ENCODE measurements around the gene CCL13. TPM values are rescaled to one million over a fixed set of nuclear protein-coding genes. Genes with fewer than 3 reads are reported as not detected.

CCL13 gene
- total RNA-seq, 1 donor from 2014 or later: not detected

GRCh38 chr17:34399725-34400124, 43.4 kb downstream of the CCL13 start:
- no peaks in the 10 kb centered on the region for H3K36me3 ChIP-seq
- no peaks in the 10 kb centered on the region for H3K9me3 ChIP-seq
- H3K4me3 ChIP-seq: no peak overlapping the region
- no peak for DNase-seq (ENCODE audit: low spot score in 2 of 2)
- no peaks in the 10 kb centered on the region for H3K27me3 ChIP-seq
- H3K4me1 ChIP-seq: no peaks in the 10 kb centered on the region
- no peak overlapping the region for H3K27ac ChIP-seq
- intact Hi-C loops (cut with DNase I): no loop called here
- TF ChIP-seq, protein P1, sequence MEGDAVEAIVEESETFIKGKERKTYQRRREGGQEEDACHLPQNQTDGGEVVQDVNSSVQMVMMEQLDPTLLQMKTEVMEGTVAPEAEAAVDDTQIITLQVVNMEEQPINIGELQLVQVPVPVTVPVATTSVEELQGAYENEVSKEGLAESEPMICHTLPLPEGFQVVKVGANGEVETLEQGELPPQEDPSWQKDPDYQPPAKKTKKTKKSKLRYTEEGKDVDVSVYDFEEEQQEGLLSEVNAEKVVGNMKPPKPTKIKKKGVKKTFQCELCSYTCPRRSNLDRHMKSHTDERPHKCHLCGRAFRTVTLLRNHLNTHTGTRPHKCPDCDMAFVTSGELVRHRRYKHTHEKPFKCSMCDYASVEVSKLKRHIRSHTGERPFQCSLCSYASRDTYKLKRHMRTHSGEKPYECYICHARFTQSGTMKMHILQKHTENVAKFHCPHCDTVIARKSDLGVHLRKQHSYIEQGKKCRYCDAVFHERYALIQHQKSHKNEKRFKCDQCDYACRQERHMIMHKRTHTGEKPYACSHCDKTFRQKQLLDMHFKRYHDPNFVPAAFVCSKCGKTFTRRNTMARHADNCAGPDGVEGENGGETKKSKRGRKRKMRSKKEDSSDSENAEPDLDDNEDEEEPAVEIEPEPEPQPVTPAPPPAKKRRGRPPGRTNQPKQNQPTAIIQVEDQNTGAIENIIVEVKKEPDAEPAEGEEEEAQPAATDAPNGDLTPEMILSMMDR (IDR thresholded peaks at IDR 0.05): no peak

GRCh38 chr17:34400301-34400931, 44.1 kb downstream of the CCL13 start:
- Histone ChIP-seq H3K4me1 (no peaks in the 10 kb centered on the region), H3K27ac (no peak overlapping the region), H3K4me3 (no peak overlapping the region), H3K36me3 (no peaks in the 10 kb centered on the region), H3K9me3 (no peaks in the 10 kb centered on the region), H3K27me3 (no peaks in the 10 kb centered on the region)
- intact Hi-C loops (cut with DNase I): no loop called here
- DNase-seq (ENCODE audit: low spot score in 2 of 2): no peak
- TF ChIP-seq, protein P1 (IDR thresholded peaks at IDR 0.05): no peak

GRCh38 chr17:34401165-34401564, 44.9 kb downstream of the CCL13 start:
- no peaks in the 10 kb centered on the region for H3K27me3 ChIP-seq
- TF ChIP-seq, protein P1 (IDR thresholded peaks at IDR 0.05): no peak
- intact Hi-C loops (cut with DNase I): no loop called here
- no peaks in the 10 kb centered on the region for H3K36me3 ChIP-seq
- DNase-seq (ENCODE audit: low spot score in 2 of 2): no peak
- no peaks in the 10 kb centered on the region for H3K4me1 ChIP-seq
- no peak overlapping the region for H3K27ac ChIP-seq
- H3K9me3 ChIP-seq: no peaks in the 10 kb centered on the region
- H3K4me3 ChIP-seq: no peak overlapping the region

DNA sequence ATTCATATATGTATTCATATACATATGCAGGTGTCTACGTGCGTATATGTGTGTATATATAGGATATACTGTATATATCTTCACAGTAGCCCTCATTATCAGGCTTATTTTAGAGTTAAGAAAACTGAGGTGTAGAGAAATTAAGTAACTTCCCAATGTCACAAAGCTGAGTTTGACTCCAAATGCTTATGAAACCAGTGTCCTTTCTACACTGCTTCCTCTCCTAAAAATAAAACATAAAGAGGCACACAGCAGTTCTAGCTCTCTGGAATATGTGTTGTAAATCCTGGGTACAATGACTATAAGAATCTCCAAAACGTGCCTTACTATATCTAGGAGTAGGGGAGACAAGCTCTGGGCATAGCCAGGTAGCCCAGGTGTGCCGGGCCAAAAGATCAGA, 46.7 kb downstream of the CCL13 start:
- intact Hi-C loops (cut with DNase I): no loop called here
- Histone ChIP-seq H3K9me3 (no peaks in the 10 kb centered on the region), H3K36me3 (no peaks in the 10 kb centered on the region), H3K4me3 (no peak overlapping the region), H3K4me1 (no peaks in the 10 kb centered on the region), H3K27ac (no peak overlapping the region), H3K27me3 (no peaks in the 10 kb centered on the region)
- TF ChIP-seq, protein P1 (IDR thresholded peaks at IDR 0.05): no peak
- DNase-seq (ENCODE audit: low spot score in 2 of 2): no peak

GRCh38 chr17:34406226-34406625, 49.9 kb downstream of the CCL13 start:
- no peak for DNase-seq (ENCODE audit: low spot score in 2 of 2)
- TF ChIP-seq, protein P1 (IDR thresholded peaks at IDR 0.05): no peak
- H3K27me3 ChIP-seq: no peaks in the 10 kb centered on the region

More at GRCh38 chr17:34406226-34406625, 49.9 kb downstream of the CCL13 start:
- Histone ChIP-seq H3K4me1 (no peaks in the 10 kb centered on the region), H3K4me3 (no peak overlapping the region), H3K9me3 (no peaks in the 10 kb centered on the region), H3K36me3 (no peaks in the 10 kb centered on the region), H3K27ac (no peak overlapping the region)
- intact Hi-C loops (cut with DNase I): no loop called here

Other genes starting within 250 kb of the CCL13 start
- 162 TPM for gene CCL2, start 101.2 kb upstream of the CCL13 start, total RNA-seq
- not detected for gene CCL7, start 86.3 kb upstream of the CCL13 start, total RNA-seq
- gene CCL11, start 70.7 kb upstream of the CCL13 start, total RNA-seq: not detected
- gene CCL8, start 37.0 kb upstream of the CCL13 start, total RNA-seq: not detected
- not detected for gene CCL1, start 6.8 kb downstream of the CCL13 start, total RNA-seq
- gene TMEM132E, start 223.1 kb downstream of the CCL13 start, total RNA-seq: not detected